HS-5 (cell line): ENCODE measurements around the gene PCSK5.
"Not testable (repeated sequence)": the region's sequence is repeated elsewhere in the genome, so short reads cannot be mapped to it uniquely, and the experiment has no call there.

Experiments used
- DNase-seq: peaks from one replicate; pipeline ENCODE4 v3.0.0-alpha.2; 2012; ENCODE audit warnings: low read depth

PCSK5 gene

DNA sequence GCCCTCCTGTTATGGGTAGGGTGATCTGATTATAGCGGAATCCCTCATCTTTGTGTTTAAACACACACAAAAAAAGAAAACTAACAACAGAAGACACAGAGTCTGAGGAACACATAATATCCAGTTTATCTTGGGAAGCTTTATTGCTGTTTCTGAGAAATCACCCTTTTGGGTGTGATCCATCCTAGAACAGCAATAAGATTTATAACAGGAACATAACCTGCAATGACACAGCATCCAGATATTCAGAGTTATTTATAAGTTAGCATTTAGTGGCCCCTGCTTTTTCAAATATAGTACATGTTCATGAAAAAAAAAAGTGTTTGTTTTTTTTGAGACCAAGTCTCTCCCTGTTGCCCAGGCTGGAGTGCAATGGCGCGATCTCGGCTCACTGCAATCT lies 423.8 kb downstream of the PCSK5 start:
- no peak for DNase-seq

DNA sequence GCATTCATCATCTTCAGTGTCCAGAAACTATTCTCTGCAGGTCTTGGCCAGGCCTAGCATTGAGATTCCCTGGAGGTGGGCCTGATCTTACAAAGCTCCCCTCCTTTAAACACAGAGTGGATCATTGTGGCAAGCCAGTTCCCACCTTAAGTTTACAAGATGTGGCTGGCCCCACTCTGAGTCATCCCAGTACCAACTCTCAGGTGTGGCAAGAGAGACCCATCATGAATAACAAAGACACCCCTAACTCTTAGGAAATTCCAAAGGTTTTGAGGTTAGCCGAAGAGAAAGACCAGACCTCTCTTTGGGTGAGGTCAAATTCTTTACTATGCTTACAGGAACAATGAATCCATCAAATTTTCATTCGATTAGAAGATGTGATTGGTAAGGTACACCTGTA lies 425.6 kb downstream of the PCSK5 start:
- DNase-seq = no peak

DNA sequence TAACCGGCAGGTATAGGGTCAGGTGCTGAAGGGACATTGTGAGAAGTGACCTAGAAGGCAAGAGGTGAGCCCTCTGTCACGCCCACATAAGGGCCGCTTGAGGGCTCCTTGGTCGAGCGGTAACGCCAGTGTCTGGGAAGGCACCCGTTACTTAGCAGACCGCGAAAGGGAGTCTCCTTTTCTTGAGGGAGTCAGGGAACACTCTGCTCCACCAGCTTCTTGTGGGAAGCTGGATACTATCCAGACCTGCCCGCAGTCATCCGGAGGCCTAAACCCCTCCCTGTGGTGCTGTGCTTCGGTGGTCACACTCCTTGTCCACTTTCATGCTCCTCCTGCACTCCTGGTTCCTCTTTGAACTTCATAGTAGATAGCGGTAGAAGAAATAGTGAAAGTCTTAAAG lies 429.0 kb downstream of the PCSK5 start:
- DNase-seq = not testable (repeated sequence)

DNA sequence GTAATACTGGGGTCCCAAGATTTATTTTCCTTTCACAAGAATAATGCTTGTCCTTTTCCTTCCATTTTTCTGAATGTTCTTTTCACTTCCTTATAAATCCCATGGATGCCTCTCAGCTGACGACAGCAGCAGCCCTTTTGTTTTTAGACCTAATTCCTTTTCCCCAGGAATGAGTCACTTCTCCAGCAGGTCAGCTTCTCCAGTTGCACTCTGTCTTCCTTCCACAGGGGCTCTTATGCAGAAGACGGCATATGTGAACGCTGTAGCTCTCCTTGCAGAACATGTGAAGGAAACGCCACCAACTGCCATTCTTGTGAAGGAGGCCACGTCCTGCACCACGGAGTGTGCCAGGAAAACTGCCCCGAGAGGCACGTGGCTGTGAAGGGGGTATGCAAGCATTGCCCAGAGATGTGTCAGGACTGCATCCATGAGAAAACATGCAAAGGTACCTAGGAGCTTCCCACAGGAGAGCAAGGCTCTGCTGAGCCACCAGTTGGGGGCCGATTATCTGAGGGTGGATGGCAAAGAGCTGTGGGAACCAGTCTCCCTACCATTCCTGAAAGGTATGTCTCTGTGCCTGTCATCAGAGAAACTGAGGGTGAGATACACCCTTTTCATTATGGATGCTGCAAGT lies 430.8 kb downstream of the PCSK5 start:
- DNase-seq = peak; percentile 30

DNA sequence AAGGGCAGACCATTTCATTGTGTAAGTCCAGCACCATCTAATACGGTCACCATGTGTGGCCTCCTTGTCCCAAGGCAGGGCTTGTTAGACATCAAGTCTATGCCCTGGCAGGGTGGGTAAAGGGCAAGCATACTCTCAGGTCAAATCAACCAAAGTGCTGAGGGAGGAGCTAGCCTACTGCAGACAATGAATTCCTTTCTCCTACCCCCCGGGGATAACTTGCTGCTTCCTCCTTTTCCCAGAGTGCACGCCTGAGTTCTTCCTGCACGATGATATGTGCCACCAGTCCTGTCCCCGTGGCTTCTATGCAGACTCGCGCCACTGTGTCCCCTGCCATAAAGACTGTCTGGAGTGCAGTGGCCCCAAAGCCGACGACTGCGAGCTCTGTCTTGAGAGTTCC lies 432.3 kb downstream of the PCSK5 start:
- no peak for DNase-seq

DNA sequence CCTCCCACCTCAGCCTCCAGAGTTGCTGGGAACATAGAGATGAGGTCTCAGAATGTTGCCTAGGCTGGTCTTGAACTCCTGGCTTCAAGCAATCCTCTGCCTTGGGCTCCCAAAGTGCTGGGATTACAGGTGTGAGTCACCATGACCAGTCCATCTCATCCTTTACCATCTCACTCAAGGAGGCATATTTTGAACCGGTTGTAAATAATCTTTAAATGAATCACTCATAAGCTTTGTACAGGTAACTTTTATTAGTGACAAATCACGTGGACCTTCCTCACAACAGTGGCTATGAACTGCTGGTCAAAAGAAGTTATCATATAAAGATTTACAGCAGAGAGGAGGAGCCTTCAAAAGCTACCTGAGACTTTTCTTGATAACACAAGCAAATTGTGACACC lies 433.0 kb downstream of the PCSK5 start:
- no peak for DNase-seq

DNA sequence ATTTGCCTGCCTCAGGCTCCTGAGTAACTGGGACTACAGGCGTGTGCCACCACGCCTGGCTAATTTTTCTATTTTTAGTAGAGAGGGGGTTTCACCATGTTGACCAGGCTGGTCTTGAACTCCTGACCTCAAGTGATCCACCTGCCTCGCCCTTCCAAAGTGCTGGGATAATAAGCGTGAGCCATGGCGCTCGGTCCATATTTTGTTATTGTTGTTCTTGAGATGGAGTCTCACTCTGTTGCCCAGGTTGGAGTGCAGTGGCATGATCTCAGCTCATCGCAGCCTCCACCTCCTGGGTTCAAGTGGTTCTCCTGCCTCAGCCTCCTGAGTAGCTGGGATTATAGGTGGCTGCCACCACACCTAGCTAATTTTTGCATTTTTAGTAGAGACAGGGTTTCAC lies 433.6 kb downstream of the PCSK5 start:
- not testable (repeated sequence) for DNase-seq

DNA sequence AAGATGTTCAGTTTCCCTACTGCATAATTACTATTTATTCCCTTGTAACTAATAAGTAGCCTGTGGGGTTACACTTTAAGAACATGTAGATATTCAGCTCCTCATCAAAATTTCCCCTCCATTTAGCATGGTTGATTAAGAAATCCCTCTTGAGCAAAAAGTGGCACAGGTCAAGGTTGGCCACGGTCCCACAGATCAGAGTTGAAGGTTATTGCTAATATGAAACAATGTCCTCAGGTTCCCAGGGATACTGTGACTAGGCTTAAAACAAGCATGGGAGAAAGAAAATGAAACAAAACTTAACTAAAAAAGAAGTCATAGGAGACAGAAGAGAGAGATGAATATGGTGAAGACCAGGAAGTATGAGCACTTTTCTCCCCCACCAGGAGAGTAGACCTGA lies 439.6 kb downstream of the PCSK5 start:
- no peak for DNase-seq

DNA sequence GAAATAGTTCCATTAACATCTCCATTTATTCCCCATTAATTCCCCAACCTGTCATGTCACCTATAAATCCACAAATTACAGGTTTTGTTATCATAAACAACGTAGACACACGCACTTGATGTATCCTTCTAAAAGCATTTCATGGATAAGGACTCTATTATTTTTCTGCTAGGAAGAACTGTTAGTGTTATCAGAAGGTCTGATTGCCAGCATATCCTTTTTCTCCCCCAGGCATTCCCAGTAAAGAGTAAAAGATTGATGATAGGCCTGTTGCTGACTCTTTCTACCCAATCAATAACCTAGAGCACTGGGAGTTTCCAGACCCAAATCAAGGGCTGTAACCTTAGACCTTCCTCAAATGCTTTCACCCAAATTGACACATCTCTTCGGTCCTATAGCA lies 442.9 kb downstream of the PCSK5 start:
- DNase-seq = no peak

DNA sequence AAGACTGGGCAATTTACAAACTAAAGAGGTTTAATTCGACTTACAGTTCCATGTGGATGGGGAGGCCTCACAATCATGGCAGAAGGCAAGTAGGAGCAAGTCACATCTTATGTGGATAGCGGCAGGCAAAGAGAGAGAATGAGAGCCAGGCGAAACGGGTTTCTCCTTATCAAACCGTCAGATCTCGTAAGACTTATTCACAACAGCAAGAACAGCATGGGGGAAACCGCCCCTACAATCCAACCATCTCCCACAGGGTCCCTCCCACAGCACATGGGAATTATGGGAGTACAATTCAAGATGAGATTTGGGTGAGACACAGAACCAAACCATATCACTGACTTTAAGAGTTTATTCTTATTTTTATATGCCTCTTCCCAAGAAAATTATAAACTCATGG lies 443.5 kb downstream of the PCSK5 start:
- DNase-seq = no peak

DNA sequence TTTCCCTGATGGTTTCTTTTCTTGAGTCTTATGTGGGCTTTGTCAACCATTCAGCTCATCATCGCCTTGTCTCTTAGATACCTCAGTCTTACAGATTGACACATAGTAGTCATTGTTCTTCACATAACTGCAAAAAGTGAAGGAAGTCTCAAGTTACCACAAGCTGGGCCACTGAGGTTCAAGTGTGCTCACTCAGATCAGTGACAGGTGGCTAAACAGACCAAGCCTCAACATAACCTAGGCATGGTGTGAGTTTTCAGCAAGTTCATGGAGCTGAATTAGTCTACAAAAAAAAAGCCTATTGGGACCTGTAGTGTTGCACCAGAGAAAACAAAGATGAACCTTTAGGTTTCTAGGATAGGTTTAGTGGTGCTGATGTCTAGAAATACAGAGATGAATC lies 445.6 kb downstream of the PCSK5 start:
- DNase-seq = no peak

DNA sequence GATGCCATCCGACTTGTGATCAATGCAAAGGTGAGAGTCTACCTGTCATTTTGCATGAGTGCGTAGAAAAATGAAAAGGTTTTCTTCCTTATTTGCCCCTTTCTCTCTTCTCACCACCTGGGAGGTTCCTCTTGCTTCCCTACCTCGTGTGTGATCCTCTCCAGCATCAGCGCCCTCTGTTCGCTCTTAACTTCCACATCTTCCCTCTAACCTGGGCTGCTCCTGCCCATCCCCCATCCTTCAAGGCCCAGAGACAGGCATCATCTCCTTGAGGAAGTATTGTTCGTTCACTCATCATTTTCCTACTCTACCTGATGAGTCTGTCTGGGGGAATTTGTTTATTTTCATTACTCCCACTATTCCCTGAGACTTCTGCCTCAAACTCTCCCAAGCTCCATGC lies 447.9 kb downstream of the PCSK5 start:
- DNase-seq = no peak

DNA sequence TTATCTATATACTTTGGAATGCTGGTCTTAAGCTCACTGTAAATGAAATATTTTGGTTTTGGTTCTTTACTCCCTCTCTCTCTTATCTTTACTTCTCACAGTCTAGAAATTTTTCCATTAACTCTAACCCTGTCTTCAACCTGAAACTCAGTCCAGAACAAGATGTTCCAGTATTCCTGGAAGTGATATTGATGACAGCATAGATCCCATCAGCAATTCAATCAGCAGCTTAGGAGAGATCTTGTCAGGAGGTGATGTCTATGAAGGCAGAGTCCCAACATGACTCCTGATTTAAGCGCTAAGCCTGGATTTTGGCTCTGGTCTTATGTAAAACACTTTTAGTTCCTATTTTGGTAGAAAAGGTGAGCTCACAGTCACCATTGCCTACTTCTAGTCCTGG lies 451.1 kb downstream of the PCSK5 start:
- DNase-seq = no peak

DNA sequence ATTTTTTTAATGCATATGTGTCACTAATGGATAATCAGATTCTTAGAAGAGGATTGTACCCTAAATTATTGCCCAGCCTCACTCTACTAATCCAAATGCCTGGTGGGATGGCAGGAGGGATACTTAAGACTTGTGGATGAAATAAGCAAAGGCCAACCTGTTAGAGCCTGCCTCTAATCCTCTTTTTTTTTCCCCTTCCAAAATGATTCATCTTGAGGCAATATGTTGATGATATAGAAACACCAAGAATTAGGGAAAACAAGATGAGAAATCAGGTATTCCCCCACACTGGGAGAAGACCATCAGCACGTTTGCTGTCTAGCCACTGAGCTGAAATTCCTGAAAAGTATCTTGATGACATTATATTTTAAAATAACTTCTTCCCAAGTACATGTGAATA lies 451.7 kb downstream of the PCSK5 start:
- no peak for DNase-seq

DNA sequence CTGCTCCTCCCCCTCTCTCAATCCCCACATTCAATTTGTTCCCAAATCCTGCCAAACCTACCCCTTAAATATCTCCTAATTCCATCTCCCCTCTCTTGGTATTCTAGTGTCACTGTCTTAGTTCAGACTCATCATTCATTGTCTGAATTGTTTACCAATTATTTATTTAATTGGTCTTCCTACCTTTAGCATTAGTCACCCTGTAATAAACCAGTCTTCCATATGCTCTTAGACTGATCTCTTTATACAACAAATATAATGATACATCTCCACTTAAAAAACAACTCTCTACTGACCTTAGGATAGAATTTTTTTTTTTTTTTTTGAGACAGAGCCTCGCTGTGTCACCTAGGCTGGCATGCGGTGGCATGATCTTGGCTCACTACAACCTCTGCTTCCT lies 452.4 kb downstream of the PCSK5 start:
- no peak for DNase-seq

DNA sequence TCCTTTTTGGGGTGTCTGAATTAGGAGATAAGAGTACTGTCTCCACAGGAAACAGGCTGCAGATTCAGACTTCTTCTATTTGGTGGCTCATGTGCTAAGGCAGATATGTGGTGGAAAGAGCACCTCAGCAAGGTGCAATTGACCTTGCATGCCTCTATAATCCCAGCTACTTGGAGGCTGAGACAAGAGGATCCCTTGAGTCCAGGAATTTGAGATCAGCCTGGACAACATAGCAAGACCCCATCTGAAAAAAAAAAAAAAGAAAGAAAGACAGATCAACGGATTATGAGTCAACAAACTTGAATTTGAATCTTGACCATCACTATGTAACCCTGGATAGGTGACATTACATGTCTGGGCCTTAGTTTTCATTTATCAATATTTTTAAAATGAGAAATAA lies 459.4 kb downstream of the PCSK5 start:
- DNase-seq = no peak

DNA sequence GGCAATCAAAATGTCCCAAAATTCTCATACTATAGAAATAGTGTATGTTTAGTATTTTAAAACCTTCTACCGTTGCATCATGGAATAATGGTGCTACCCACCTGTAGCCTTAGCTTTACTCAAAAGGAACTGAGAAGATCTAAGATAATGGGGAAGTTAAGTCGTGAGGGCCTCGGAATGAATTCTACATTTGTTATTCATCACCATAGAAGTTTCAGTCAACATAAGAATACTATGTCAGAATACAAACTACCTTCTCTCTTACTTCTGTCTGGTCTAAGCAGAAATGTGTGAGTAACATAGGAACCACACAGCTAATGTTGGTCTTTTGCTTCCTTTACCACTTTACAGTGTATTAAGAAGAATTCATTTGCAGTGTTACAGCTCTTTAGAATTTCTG lies 460.5 kb downstream of the PCSK5 start:
- DNase-seq = no peak

DNA sequence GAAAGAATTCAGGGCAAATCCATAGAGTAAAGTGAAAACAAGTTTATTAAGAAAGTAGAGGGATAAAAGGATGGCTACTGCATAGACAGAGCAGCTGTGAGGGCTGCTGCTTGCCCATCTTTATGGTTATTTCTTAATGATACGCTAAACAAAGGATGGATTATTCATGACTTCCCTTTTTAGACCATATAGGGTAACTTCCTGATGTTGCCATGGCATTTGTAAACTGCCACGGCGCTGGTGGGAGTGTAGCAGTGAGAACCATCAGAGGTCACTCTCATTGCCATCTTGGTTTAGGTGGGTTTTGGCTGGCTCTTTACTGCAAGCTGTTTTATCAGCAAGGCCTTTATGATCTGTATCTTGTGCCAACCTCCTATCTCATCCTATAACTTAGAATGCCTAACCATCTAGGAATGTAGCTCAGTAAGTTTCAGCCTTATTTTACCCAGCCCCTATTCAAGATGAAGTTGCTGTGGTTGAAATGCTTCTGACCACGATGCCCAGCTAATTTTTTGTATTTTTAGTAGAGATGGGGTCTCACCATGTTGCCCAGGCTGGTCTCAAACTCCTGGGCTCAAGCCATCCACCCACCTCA lies 461.6 kb downstream of the PCSK5 start:
- no peak for DNase-seq

DNA sequence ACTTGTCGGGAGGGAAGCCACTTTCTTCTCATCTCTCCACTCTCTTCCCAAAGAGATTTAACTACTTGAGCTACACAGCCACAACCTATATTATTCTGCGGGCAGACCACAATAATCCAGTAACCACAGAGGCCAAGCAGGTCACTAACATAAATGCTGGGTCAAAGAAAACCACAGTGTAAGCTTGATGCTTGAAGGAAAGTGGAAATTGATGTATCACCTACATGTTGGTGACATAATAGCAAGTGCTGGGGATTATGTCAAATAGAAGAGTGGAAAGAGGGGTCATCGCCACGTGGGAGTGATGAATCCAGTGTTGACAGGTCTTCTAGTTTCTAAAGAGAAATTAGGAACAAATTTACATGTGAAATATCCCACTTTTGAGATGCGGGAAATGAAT lies 462.8 kb downstream of the PCSK5 start:
- no peak for DNase-seq

DNA sequence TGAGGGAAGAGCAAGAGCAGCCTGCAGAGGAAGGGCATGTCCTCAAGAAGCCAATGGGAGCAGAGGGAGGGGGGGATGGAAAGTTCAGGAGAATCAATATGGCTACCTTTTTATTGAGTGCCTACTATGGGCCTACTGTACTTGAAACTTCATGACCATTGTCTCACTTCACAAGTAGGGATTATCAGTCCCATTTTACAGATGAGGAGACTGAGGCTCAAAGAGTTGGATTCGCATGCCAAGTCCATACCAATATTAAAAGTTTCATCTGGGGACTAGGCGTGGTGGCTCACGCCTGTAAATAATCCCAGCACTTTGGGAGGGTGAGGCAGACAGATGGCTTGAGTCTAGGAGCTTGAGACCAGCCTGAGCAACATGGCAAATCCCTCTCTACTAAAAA lies 463.7 kb downstream of the PCSK5 start:
- no peak for DNase-seq

DNA sequence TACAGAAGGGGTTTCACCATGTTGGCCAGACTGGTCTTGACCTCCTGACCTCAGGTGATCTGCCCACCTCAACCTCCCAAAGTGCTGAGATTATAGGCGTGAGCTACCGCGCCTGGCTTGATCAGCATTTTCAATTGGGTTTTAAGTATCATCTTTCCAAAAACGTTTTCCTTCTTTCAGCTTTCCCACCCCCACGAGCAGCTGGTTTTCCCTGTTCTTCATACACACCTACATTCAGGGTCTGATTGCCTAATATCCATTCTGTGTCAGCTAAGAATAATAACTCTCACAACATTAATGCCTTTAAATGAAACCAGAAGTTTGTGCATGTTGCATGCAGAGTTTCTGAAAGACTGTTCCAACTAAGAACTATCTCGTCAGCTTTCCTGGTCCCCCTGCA lies 465.4 kb downstream of the PCSK5 start:
- no peak for DNase-seq

DNA sequence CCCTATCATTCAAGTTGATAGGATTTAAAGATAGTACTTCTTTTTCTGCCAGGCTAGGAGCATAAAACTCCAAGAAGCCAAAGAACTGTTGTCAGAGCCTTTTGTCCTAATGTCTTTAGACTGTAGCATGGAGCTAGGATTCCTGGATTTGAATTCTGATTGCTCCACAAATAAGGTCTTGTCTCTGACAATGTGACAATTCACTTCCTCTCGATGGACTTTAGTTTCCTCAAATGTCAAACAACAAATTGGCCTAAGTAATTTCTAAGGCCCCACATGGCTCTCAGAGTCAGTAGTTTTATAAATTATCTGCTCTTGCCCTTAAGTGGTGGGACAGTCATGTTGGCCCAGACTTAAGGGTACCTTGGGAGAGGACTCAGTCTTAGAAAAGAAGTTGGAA lies 467.1 kb downstream of the PCSK5 start:
- no peak for DNase-seq

DNA sequence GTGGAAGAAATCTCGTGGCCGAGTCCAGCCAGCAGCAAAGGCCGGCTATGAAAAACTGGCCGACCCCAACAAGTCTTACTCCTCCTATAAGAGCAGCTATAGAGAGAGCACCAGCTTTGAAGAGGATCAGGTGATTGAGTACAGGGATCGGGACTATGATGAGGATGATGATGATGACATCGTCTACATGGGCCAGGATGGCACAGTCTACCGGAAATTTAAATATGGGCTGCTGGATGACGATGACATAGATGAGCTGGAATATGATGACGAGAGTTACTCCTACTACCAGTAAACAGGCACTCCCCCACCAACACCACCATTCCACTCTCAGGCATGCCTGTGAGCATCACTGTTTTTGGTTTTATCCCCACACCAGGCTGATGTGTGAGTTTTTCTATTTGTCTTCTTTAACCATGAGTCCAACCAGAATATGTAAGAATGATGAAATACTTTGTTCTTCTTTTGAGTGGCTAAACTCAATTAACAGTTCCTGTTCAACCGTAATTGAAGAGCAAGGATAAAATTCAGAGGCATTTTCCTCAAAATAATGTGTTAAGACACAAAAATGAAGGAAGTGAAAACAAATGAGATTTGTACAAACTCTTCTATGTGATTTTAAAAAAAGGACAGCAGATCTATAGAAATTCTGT lies 468.3 kb downstream of the PCSK5 start:
- no peak for DNase-seq

DNA sequence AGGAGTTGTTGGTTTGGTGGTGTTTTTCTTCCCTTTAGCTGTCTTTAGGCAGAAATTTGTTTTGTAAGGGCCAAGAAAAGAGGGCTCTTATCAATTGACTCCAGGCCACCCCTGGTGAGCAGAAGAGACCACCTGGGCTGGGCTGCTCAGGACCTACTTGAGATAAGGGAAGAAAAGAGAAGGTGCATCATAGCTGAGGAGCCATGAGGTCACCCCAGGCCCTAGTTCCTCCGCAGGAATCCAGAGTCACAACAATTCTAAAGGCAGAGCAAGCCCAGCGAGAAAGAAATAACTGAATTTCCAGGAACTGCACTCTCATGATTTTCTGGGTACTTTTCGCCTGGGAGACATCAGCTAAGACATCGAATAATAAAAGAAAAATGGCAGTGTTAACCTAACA lies 468.9 kb downstream of the PCSK5 start:
- no peak for DNase-seq
